ENCODE data around the gene ALG2. TPM values are rescaled to one million over a fixed set of nuclear protein-coding genes. Genes with fewer than 3 reads are reported as not detected.
"Not testable (repeated sequence)": the region's sequence is repeated elsewhere in the genome, so short reads cannot be mapped to it uniquely, and the experiment has no call there.

The ALG2 gene
- total RNA-seq, 1 experiment from 2014 or later = 39.8 TPM

- peaks cover 11% of the 10 kb centered on the region for H3K27me3 Mint-ChIP-seq (ENCODE audit: insufficient read depth, unreplicated experiment)
- no TSS peak for BruUV-seq (replicated peaks)
Observed at GRCh38 chr9:99197124-99197630, 24.6 kb downstream of the ALG2 start.

GRCh38 chr9:99196484-99196883 lies 25.3 kb downstream of the ALG2 start:
- H3K27me3 ChIP-seq (replicated peaks; ENCODE audit: control insufficient read depth, insufficient read depth, low read length); H3K9me3 Mint-ChIP-seq (ENCODE audit: unreplicated experiment); H3K4me3 Mint-ChIP-seq (ENCODE audit: unreplicated experiment); DNase-seq; H3K4me1 ChIP-seq; H3K9me3 ChIP-seq; H3K36me3 Mint-ChIP-seq (ENCODE audit: insufficient read depth, unreplicated experiment); intact Hi-C loops (cut with micrococcal nuclease; ENCODE audit: unreplicated experiment); CTCF ChIA-PET; H3K4me1 Mint-ChIP-seq (ENCODE audit: low read depth, unreplicated experiment); BruUV-seq (replicated peaks); POLR2A ChIA-PET; H3K36me3 ChIP-seq (ENCODE audit: control insufficient read depth, insufficient read depth, low read length); H3K4me3 ChIP-seq (ENCODE audit: low read depth, low read length); H3K27ac Mint-ChIP-seq (ENCODE audit: unreplicated experiment): not testable (repeated sequence)
- peaks cover 14% of the 10 kb centered on the region for H3K27me3 Mint-ChIP-seq (ENCODE audit: insufficient read depth, unreplicated experiment)

More at GRCh38 chr9:99197124-99197630, 24.6 kb downstream of the ALG2 start:
- H3K4me1 ChIP-seq = no peaks in the 10 kb centered on the region
- ChIA-PET CTCF (no interaction called here), POLR2A (no interaction called here)
- Mint-ChIP-seq H3K4me1 (ENCODE audit: low read depth, unreplicated experiment) (no peaks in the 10 kb centered on the region), H3K9me3 (ENCODE audit: unreplicated experiment) (no peaks in the 10 kb centered on the region), H3K4me3 (ENCODE audit: unreplicated experiment) (no peak overlapping the region), H3K36me3 (ENCODE audit: insufficient read depth, unreplicated experiment) (no peaks in the 10 kb centered on the region), H3K27ac (ENCODE audit: unreplicated experiment) (no peak overlapping the region)
- no peaks in the 10 kb centered on the region for H3K36me3 ChIP-seq (ENCODE audit: control insufficient read depth, insufficient read depth, low read length)
- intact Hi-C loops (cut with micrococcal nuclease; ENCODE audit: unreplicated experiment) = no loop called here
- TF ChIP-seq CTCF (IDR thresholded peaks at IDR 0.05; ENCODE audit: insufficient read depth in 1 of 2, low read depth in 1 of 2, low read length in 1 of 2, severe bottlenecking in 1 of 2, unreplicated experiment in 1 of 2) = no peak
- no peak overlapping the region for H3K4me3 ChIP-seq (ENCODE audit: low read depth, low read length)
- no peaks in the 10 kb centered on the region for H3K9me3 ChIP-seq
- H3K27me3 ChIP-seq (replicated peaks; ENCODE audit: control insufficient read depth, insufficient read depth, low read length) = no peaks in the 10 kb centered on the region
- DNase-seq = no peak

- Histone ChIP-seq H3K27me3 (replicated peaks; ENCODE audit: control insufficient read depth, insufficient read depth, low read length) (no peaks in the 10 kb centered on the region), H3K4me3 (ENCODE audit: low read depth, low read length) (no peak overlapping the region), H3K36me3 (ENCODE audit: control insufficient read depth, insufficient read depth, low read length) (no peaks in the 10 kb centered on the region), H3K4me1 (no peaks in the 10 kb centered on the region), H3K9me3 (no peaks in the 10 kb centered on the region)
- no peak overlapping the region for H3K4me3 Mint-ChIP-seq (ENCODE audit: unreplicated experiment)
- no peaks in the 10 kb centered on the region for H3K9me3 Mint-ChIP-seq (ENCODE audit: unreplicated experiment)
- H3K27me3 Mint-ChIP-seq (ENCODE audit: insufficient read depth, unreplicated experiment) = peaks cover 19% of the 10 kb centered on the region
- no peak overlapping the region for H3K27ac Mint-ChIP-seq (ENCODE audit: unreplicated experiment)
- H3K4me1 Mint-ChIP-seq (ENCODE audit: low read depth, unreplicated experiment) = no peaks in the 10 kb centered on the region
- no peaks in the 10 kb centered on the region for H3K36me3 Mint-ChIP-seq (ENCODE audit: insufficient read depth, unreplicated experiment)
- POLR2A ChIA-PET = no interaction called here
- TF ChIP-seq CTCF (IDR thresholded peaks at IDR 0.05; ENCODE audit: insufficient read depth in 1 of 2, low read depth in 1 of 2, low read length in 1 of 2, severe bottlenecking in 1 of 2, unreplicated experiment in 1 of 2) = no peak
- intact Hi-C loops (cut with micrococcal nuclease; ENCODE audit: unreplicated experiment) = no loop called here
- no TSS peak for BruUV-seq (replicated peaks)
- no peak for DNase-seq
- CTCF ChIA-PET = interaction anchor here (0.6 kb wide), 1 partner anchor 48 kb away, joined by 4 read pairs; no protein-coding TSS in a partner anchor
Observed at GRCh38 chr9:99193466-99193821, 28.3 kb downstream of the ALG2 start.
